DOHH2 (cell line): ENCODE results near the gene BTBD16.

Experiments used
- CTCF ChIP-seq: fragments of 200-600 bp; sonication (generic); IDR thresholded peaks from one replicate; pipeline ENCODE4 v1.5.1; 2014; ENCODE audit warnings: antibody characterized with exemption, mild to moderate bottlenecking, low read depth, low read length; ENCODE audit not compliant: poor library complexity, severe bottlenecking
- EZH2phosphoT487 ChIP-seq: fragments of 200-600 bp; sonication (generic); IDR thresholded peaks from 2 replicates; pipeline ENCODE4 v1.6.1; 2017; ENCODE audit warnings: borderline replicate concordance, mild to moderate bottlenecking, antibody characterized with exemption, low read length, moderate library complexity, mixed read lengths

- TF ChIP-seq CTCF (no peak), EZH2phosphoT487 (no peak)
Measured at GRCh38 chr10:122381680-122382079, 110.6 kb downstream of the BTBD16 start.
